ENCODE measurements around the gene HUWE1.

HUWE1 gene

DNA sequence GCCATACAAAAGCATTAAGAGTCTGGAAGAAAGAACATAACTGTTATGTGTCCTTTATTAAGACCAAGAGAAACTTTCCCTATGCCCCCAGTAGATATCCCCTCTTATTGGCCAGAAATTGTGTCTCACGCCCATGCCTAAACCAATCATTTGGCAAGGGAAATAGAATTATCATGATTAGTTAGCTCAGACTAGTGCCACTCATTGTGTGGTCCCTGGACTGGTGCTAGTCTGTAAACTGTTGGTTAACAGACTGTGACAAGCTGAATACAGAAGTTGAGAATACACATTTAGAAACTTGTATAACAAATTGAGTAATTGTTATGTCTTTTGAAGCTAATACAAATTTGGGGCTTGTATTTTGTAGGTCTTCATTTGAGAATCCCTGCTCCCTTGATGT lies 8.1 kb upstream of the HUWE1 start:
- H3K79me2 ChIP-seq (ENCODE audit: insufficient read depth, low read length) = no peaks in the 10 kb centered on the region
- no peak for TF ChIP-seq EZH2 (IDR thresholded peaks at IDR 0.05; ENCODE audit: borderline replicate concordance, low read depth, low read length, severe bottlenecking)
- TF ChIP-seq CTCF (IDR thresholded peaks at IDR 0.05; ENCODE audit: borderline replicate concordance, extremely low read depth, low read length, poor library complexity, severe bottlenecking) = no peak
- no peaks in the 10 kb centered on the region for H3K36me3 ChIP-seq (ENCODE audit: insufficient read depth, low read length)
- peaks cover 11% of the 10 kb centered on the region; the same call in 1 of the 2 replicates for H3K4me1 ChIP-seq (ENCODE audit: insufficient read depth, low read length)
- H3K4me3 ChIP-seq (ENCODE audit: low read depth in 1 of 2, low read length in 2 of 2) = no peak overlapping the region
- H3K9ac ChIP-seq (ENCODE audit: low read depth, low read length) = no peak overlapping the region
- H4K20me1 ChIP-seq (ENCODE audit: insufficient read depth, low read length) = no peaks in the 10 kb centered on the region
- no peaks in the 10 kb centered on the region for H3K27me3 ChIP-seq (ENCODE audit: insufficient read depth, low read length, poor library complexity)
- no peak overlapping the region for H3K27ac ChIP-seq (ENCODE audit: low read length)
- no peak for ATAC-seq (ENCODE audit: insufficient read depth, low read depth)
- no peaks in the 10 kb centered on the region for H3K9me3 ChIP-seq (ENCODE audit: insufficient read depth, low read length, severe bottlenecking)
- H2AFZ ChIP-seq (ENCODE audit: low read depth, low read length) = no peak overlapping the region
- no peak for DNase-seq
- H3K4me2 ChIP-seq (ENCODE audit: insufficient read depth, low read length) = no peak overlapping the region

DNA sequence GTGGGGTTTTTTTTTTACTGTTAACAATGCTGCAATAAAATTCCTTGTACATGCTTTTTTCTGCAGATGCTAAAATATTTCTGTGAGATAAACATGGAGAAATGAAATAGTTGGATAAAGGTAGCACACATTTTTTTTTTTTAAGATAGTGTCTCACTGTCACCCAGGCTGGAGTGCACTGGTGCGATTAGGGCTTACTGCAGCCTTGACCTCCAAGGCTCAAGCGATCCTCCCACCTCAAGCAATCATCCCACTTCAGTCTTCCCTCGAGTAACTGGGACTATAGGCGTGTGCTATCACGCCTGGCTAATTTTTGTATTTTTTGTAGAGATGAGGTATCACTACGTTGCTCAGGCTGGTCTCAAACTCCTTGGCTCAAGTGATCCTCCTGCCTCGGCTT lies 1.8 kb upstream of the HUWE1 start:
- DNase-seq (no peak), ATAC-seq (ENCODE audit: insufficient read depth, low read depth) (no peak)
- Histone ChIP-seq H3K4me3 (ENCODE audit: low read depth in 1 of 2, low read length in 2 of 2) (no peak overlapping the region), H3K9ac (ENCODE audit: low read depth, low read length) (no peak overlapping the region), H3K4me1 (ENCODE audit: insufficient read depth, low read length) (peaks cover 6% of the 10 kb centered on the region), H3K79me2 (ENCODE audit: insufficient read depth, low read length) (peaks cover 23% of the 10 kb centered on the region), H3K27ac (ENCODE audit: low read length) (no peak overlapping the region), H3K9me3 (ENCODE audit: insufficient read depth, low read length, severe bottlenecking) (no peaks in the 10 kb centered on the region), H4K20me1 (ENCODE audit: insufficient read depth, low read length) (no peaks in the 10 kb centered on the region), H3K4me2 (ENCODE audit: insufficient read depth, low read length) (no peak overlapping the region), H2AFZ (ENCODE audit: low read depth, low read length) (no peak overlapping the region), H3K36me3 (ENCODE audit: insufficient read depth, low read length) (no peaks in the 10 kb centered on the region; the same call in 1 of the 2 replicates), H3K27me3 (ENCODE audit: insufficient read depth, low read length, poor library complexity) (no peaks in the 10 kb centered on the region)
- no peak for TF ChIP-seq CTCF (IDR thresholded peaks at IDR 0.05; ENCODE audit: borderline replicate concordance, extremely low read depth, low read length, poor library complexity, severe bottlenecking)
- no peak for TF ChIP-seq EZH2 (IDR thresholded peaks at IDR 0.05; ENCODE audit: borderline replicate concordance, low read depth, low read length, severe bottlenecking)

- peak overlapping the region; percentile 86 for H2AFZ ChIP-seq (ENCODE audit: low read depth, low read length)
- peak overlapping the region; percentile 70 for H3K4me2 ChIP-seq (ENCODE audit: insufficient read depth, low read length)
- no peaks in the 10 kb centered on the region for H3K27me3 ChIP-seq (ENCODE audit: insufficient read depth, low read length, poor library complexity)
- DNase-seq = no peak
- peaks cover 17% of the 10 kb centered on the region for H4K20me1 ChIP-seq (ENCODE audit: insufficient read depth, low read length)
- H3K27ac ChIP-seq (ENCODE audit: low read length) = peak overlapping the region; percentile 89
- peak overlapping the region; percentile 65 to 75 for H3K4me3 ChIP-seq (ENCODE audit: low read depth in 1 of 2, low read length in 2 of 2)
- H3K4me1 ChIP-seq (ENCODE audit: insufficient read depth, low read length) = peaks cover 24% of the 10 kb centered on the region
- no peaks in the 10 kb centered on the region for H3K9me3 ChIP-seq (ENCODE audit: insufficient read depth, low read length, severe bottlenecking)
- peaks cover 15% of the 10 kb centered on the region for H3K36me3 ChIP-seq (ENCODE audit: insufficient read depth, low read length)
- peaks cover 49% of the 10 kb centered on the region for H3K79me2 ChIP-seq (ENCODE audit: insufficient read depth, low read length)
- H3K9ac ChIP-seq (ENCODE audit: low read depth, low read length) = peak overlapping the region; percentile 95
- no peak for ATAC-seq (ENCODE audit: insufficient read depth, low read depth)
- TF ChIP-seq CTCF (IDR thresholded peaks at IDR 0.05; ENCODE audit: borderline replicate concordance, extremely low read depth, low read length, poor library complexity, severe bottlenecking) (no peak), EZH2 (IDR thresholded peaks at IDR 0.05; ENCODE audit: borderline replicate concordance, low read depth, low read length, severe bottlenecking) (no peak)
These were observed 808 bp downstream of the HUWE1 start for GRCh38 chrX:53685711-53686110.
